ENCODE results near the gene HDHD3. TPM values are rescaled to one million over a fixed set of nuclear protein-coding genes. Genes with fewer than 3 reads are reported as not detected.

The HDHD3 gene
- total RNA-seq, 1 donor from 2014 or later = 10.7 TPM

DNA sequence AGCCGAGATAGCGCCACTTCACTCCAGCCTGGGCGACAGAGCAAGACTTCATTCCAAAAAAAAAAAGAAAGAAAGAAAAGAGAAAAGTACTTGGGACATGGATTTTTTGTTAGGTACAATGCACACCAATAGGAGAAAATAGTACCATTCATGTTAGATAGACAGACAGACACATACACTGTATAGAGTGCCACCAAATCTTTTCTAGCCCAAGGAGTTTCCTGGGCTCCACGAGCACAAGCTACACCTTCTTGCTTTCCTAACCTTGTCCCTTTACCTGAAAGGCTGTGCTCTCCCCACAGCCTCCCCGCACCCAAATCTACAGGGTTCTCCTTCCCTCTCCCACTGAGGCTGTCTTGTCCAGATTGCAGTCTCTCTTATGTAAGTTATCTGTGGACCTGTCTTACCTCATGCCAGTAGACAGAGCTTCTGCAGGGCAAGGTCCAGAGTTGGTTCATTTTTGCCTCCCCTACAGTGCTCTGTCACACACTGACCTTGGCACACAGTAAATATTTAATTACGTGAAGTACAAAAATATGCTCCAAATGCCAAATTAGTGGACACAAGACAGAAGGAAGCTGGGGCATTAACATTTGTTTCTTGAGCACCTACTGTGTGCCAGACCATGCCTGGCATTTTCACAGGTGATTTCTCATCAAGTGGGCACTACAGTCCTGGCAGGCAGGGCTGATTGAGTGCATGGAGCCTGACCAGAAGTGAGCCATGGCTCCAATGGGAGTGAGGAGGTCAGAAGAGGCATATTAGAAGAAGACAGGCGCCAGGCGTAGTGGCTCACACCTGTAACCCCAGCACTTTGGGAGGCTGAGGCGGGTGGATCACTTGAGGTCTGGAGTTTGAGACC, 18.4 kb upstream of the HDHD3 start:
- TF ChIP-seq, protein P1, sequence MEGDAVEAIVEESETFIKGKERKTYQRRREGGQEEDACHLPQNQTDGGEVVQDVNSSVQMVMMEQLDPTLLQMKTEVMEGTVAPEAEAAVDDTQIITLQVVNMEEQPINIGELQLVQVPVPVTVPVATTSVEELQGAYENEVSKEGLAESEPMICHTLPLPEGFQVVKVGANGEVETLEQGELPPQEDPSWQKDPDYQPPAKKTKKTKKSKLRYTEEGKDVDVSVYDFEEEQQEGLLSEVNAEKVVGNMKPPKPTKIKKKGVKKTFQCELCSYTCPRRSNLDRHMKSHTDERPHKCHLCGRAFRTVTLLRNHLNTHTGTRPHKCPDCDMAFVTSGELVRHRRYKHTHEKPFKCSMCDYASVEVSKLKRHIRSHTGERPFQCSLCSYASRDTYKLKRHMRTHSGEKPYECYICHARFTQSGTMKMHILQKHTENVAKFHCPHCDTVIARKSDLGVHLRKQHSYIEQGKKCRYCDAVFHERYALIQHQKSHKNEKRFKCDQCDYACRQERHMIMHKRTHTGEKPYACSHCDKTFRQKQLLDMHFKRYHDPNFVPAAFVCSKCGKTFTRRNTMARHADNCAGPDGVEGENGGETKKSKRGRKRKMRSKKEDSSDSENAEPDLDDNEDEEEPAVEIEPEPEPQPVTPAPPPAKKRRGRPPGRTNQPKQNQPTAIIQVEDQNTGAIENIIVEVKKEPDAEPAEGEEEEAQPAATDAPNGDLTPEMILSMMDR (IDR thresholded peaks at IDR 0.05) = no peak
- Mint-ChIP-seq H3K36me3 (ENCODE audit: low read depth) (peaks cover 6% of the 10 kb centered on the region), H3K4me3 (ENCODE audit: unreplicated experiment) (no peak overlapping the region), H3K27ac (ENCODE audit: unreplicated experiment) (no peak overlapping the region), H3K27me3 (ENCODE audit: low read depth) (no peaks in the 10 kb centered on the region), H3K9me3 (ENCODE audit: low read depth) (no peaks in the 10 kb centered on the region), H3K4me1 (ENCODE audit: low read depth) (peaks cover 12% of the 10 kb centered on the region)
- no peak for DNase-seq (ENCODE audit: low spot score)

DNA sequence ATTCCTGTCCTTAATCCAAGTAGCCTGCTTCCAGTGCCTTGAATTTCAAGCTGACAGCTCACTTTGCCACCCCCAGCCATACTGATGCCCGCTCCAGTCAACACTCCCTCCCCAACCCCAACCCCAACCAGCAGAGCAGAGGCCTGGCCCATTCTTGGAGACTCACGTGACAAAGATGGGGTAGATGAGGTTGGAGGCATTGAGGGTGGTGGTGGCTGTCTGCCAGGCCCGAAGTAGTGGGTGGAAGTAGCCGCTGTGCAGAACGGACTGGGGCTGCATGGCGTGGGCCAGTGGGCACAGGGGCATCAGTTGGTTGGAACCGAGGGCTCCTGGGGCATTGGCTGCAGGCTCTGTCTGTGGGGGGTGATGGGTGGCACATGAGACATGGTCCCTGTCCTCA, 16.5 kb upstream of the HDHD3 start:
- Mint-ChIP-seq H3K4me1 (ENCODE audit: low read depth) (peaks cover 2% of the 10 kb centered on the region), H3K27ac (ENCODE audit: unreplicated experiment) (no peak overlapping the region), H3K9me3 (ENCODE audit: low read depth) (no peaks in the 10 kb centered on the region), H3K4me3 (ENCODE audit: unreplicated experiment) (no peak overlapping the region), H3K36me3 (ENCODE audit: low read depth) (peaks cover 13% of the 10 kb centered on the region), H3K27me3 (ENCODE audit: low read depth) (no peaks in the 10 kb centered on the region)
- TF ChIP-seq, protein P1 (IDR thresholded peaks at IDR 0.05) = no peak
- no peak for DNase-seq (ENCODE audit: low spot score)

DNA sequence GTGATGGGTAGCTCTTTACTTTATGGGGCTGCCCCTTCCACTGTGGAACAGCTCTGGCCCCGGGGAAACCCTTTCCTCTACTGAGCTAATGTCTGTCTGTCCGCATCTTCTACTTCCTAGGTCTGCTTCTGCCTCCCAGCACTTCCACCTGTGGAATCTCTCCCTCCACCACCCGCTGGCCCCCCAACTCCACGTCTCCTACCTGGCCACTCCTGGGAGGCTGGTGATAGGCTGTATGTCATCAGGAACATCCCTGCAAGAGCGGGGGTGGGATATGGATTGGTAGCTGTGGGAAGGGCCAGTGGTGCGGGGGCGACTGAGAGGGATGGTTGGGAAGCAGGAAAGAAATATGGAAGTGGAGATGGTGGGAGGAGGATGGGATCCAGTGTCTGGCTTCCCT, 15.1 kb upstream of the HDHD3 start:
- TF ChIP-seq, protein P1 (IDR thresholded peaks at IDR 0.05) = no peak
- H3K4me1 Mint-ChIP-seq (ENCODE audit: low read depth) = no peaks in the 10 kb centered on the region
- H3K27me3 Mint-ChIP-seq (ENCODE audit: low read depth) = no peaks in the 10 kb centered on the region
- H3K9me3 Mint-ChIP-seq (ENCODE audit: low read depth) = no peaks in the 10 kb centered on the region
- H3K36me3 Mint-ChIP-seq (ENCODE audit: low read depth) = peaks cover 23% of the 10 kb centered on the region
- no peak overlapping the region for H3K27ac Mint-ChIP-seq (ENCODE audit: unreplicated experiment)
- H3K4me3 Mint-ChIP-seq (ENCODE audit: unreplicated experiment) = no peak overlapping the region
- DNase-seq (ENCODE audit: low spot score) = peak; percentile 35

DNA sequence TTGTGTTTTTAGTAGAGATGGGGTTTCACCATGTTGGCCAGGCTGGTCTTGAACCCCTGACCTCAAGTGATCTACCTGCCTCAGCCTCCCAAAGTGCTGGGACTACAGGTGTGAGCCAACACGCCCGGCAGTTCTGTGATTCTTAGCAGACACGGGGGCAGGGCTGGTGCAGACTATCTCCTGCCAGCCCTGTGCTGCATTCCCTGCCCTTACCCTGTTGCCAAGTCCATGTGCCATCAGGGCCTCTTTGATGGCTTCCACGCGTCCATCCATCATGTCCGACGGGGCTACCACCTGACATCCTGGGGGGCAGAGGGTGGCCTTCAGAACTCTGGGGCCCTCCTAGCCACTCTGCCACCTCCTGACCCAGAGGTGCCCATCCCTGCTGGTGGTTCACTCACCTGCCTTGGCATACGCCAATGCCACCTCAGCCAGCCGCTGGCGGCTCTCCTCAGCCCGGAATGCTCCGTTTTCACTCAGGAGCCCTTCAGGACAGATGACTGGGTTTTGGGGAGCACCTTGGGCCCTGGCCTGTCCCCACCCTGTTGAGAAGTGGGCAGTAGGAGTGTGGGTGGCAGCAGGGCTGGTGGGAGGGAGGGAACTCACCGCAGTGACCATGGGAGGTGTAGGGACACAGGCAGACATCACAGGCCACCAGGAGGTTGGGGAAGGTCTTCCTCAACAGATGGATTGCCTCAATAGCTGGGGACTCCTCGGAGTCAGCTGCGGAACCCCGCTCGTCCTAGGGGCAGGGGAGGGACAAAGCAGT, 13.6 kb upstream of the HDHD3 start:
- H3K4me3 Mint-ChIP-seq (ENCODE audit: unreplicated experiment) = no peak overlapping the region
- H3K9me3 Mint-ChIP-seq (ENCODE audit: low read depth) = no peaks in the 10 kb centered on the region
- TF ChIP-seq, protein P1 (IDR thresholded peaks at IDR 0.05) = no peak
- H3K27me3 Mint-ChIP-seq (ENCODE audit: low read depth) = no peaks in the 10 kb centered on the region
- H3K27ac Mint-ChIP-seq (ENCODE audit: unreplicated experiment) = no peak overlapping the region
- no peaks in the 10 kb centered on the region for H3K4me1 Mint-ChIP-seq (ENCODE audit: low read depth)
- DNase-seq (ENCODE audit: low spot score) = peak; percentile 61
- peaks cover 25% of the 10 kb centered on the region for H3K36me3 Mint-ChIP-seq (ENCODE audit: low read depth)

DNA sequence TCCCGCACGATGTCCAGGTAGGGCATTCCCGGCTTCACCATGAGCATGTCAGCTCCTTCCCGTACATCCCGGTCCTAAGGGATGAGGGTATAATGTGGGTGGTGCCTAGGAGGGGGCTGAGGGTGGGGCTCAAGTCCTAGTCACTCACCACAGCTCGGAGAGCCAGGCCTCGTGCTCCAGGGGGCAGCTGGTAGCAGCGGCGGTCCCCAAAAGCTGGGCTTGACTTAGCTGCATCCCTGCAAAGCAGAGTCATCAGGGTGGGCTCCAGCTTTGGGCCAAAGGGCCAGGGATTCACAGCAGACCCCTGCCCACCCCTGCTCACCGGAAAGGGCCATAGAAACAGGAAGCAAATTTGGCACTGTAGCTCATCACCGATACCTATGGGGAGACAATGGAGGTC, 12.7 kb upstream of the HDHD3 start:
- H3K4me1 Mint-ChIP-seq (ENCODE audit: low read depth) = no peaks in the 10 kb centered on the region
- no peaks in the 10 kb centered on the region for H3K27me3 Mint-ChIP-seq (ENCODE audit: low read depth)
- no peak overlapping the region for H3K27ac Mint-ChIP-seq (ENCODE audit: unreplicated experiment)
- peak; percentile 68 for DNase-seq (ENCODE audit: low spot score)
- TF ChIP-seq, protein P1 (IDR thresholded peaks at IDR 0.05) = no peak
- H3K9me3 Mint-ChIP-seq (ENCODE audit: low read depth) = no peaks in the 10 kb centered on the region
- peaks cover 25% of the 10 kb centered on the region for H3K36me3 Mint-ChIP-seq (ENCODE audit: low read depth)
- no peak overlapping the region for H3K4me3 Mint-ChIP-seq (ENCODE audit: unreplicated experiment)
